CD14-positive monocyte (primary cell): ENCODE data around the gene STK32B. TPM values are rescaled to one million over a fixed set of nuclear protein-coding genes. Genes with fewer than 3 reads are reported as not detected.

Source experiments
- DNase-seq, 3 donors: peaks; one replicate each; pipeline ENCODE4 v3.0.0-alpha.2; 2011 to 2022
- H2AFZ ChIP-seq: 2 replicates; pipeline ENCODE4 v1.6.0; 2012; ENCODE audit warnings: mild to moderate bottlenecking, low read depth, low read length, inconsistent platforms; ENCODE audit not compliant: insufficient read depth, poor library complexity, severe bottlenecking
- H3K27ac ChIP-seq, 2 donors: 1 replicate in 1 of 2; 2 replicates in 1 of 2; pipeline ENCODE4 v1.5.1; 2012 to 2013; ENCODE audit warnings: low read length in 2 of 2, control low read depth in 1 of 2, inconsistent platforms in 1 of 2, low read depth in 1 of 2, mild to moderate bottlenecking in 1 of 2
- H3K27me3 ChIP-seq, 2 donors: one replicate each; pipeline versions ENCODE4 v1.6.0 to v1.6.1; 2011 to 2013; ENCODE audit warnings: low read length in 2 of 2; ENCODE audit not compliant: control insufficient read depth in 2 of 2, insufficient read depth in 2 of 2
- H3K36me3 ChIP-seq, 2 donors: replicated peaks in 1 of 2; 1 replicate in 1 of 2; 2 replicates in 1 of 2; pipeline versions ENCODE4 v1.5.1 to v1.6.1; 2012 to 2013; ENCODE audit warnings: low read length in 2 of 2, control low read depth in 1 of 2, inconsistent platforms in 1 of 2, mild to moderate bottlenecking in 1 of 2; ENCODE audit not compliant: insufficient read depth in 2 of 2, control insufficient read depth in 1 of 2
- H3K4me1 ChIP-seq, 2 donors: 1 replicate in 1 of 2; 2 replicates in 1 of 2; pipeline versions ENCODE4 v1.5.1 to v1.6.1; 2012 to 2013; ENCODE audit warnings: low read length in 2 of 2, control low read depth in 1 of 2, inconsistent platforms in 1 of 2, mild to moderate bottlenecking in 1 of 2, moderate library complexity in 1 of 2; ENCODE audit not compliant: insufficient read depth in 2 of 2, control insufficient read depth in 1 of 2
- H3K4me2 ChIP-seq: replicated peaks from 2 replicates; pipeline ENCODE3; 2012; ENCODE audit warnings: low read length, moderate library complexity, mild to moderate bottlenecking; ENCODE audit not compliant: poor library complexity, severe bottlenecking; ENCODE audit errors: extremely low read depth
- H3K4me3 ChIP-seq, 3 experiments: fragments of 200-600 bp in 1 of 3; sonication (generic) in 1 of 3; replicated peaks in 1 of 3; 1 replicate in 2 of 3; 2 replicates in 1 of 3; pipeline ENCODE4 v1.5.1; 2011 to 2013; ENCODE audit warnings: low read length in 3 of 3, mild to moderate bottlenecking in 3 of 3, control low read depth in 2 of 3, low read depth in 2 of 3, inconsistent platforms in 1 of 3, moderate library complexity in 1 of 3
- H3K79me2 ChIP-seq: 2 replicates; pipeline ENCODE4 v1.6.0; 2012; ENCODE audit warnings: mild to moderate bottlenecking, control low read depth, inconsistent platforms, low read length, moderate library complexity; ENCODE audit not compliant: insufficient read depth
- H3K9ac ChIP-seq: 2 replicates; pipeline ENCODE4 v1.6.0; 2017; ENCODE audit warnings: low read length, mild to moderate bottlenecking; ENCODE audit not compliant: insufficient read depth, poor library complexity, severe bottlenecking
- H3K9me3 ChIP-seq, 2 donors: replicated peaks in 1 of 2; 1 replicate in 1 of 2; 2 replicates in 1 of 2; pipeline versions ENCODE4 v1.5.1 to v1.6.1; 2012 to 2013; ENCODE audit warnings: low read length in 2 of 2, control low read depth in 1 of 2; ENCODE audit not compliant: control insufficient read depth in 1 of 2, insufficient read depth in 1 of 2
- H4K20me1 ChIP-seq: 2 replicates; pipeline ENCODE4 v1.6.0; 2012; ENCODE audit warnings: mild to moderate bottlenecking, low read length, control low read depth, moderate library complexity; ENCODE audit not compliant: insufficient read depth
- H3K27ac Mint-ChIP-seq, 7 donors: one replicate each; pipeline ENCODE4 v1.8.0; 2020; ENCODE audit warnings: mild to moderate bottlenecking in 7 of 7, mixed read lengths in 7 of 7, moderate library complexity in 6 of 7, inconsistent platforms in 2 of 7
- H3K27me3 Mint-ChIP-seq, 3 donors: one replicate each; pipeline ENCODE4 v1.8.0; 2021 to 2022; ENCODE audit warnings: low read depth in 3 of 3, mild to moderate bottlenecking in 3 of 3, mixed read lengths in 3 of 3, moderate library complexity in 3 of 3, inconsistent platforms in 1 of 3
- H3K36me3 Mint-ChIP-seq, 2 donors: one replicate each; pipeline ENCODE4 v1.8.0; 2020; ENCODE audit warnings: mixed read lengths in 2 of 2, inconsistent platforms in 1 of 2, mild to moderate bottlenecking in 1 of 2
- H3K4me1 Mint-ChIP-seq: one replicate; pipeline ENCODE4 v1.8.0; 2020; ENCODE audit warnings: mild to moderate bottlenecking, mixed read lengths
- H3K4me3 Mint-ChIP-seq, 2 donors: one replicate each; pipeline ENCODE4 v1.8.0; 2020; ENCODE audit warnings: mild to moderate bottlenecking in 2 of 2, mixed read lengths in 2 of 2, moderate library complexity in 1 of 2
- H3K9me3 Mint-ChIP-seq, 7 donors: one replicate each; pipeline ENCODE4 v1.8.0; 2020 to 2022; ENCODE audit warnings: mixed read lengths in 7 of 7, mild to moderate bottlenecking in 6 of 7, moderate library complexity in 6 of 7, inconsistent platforms in 2 of 7
- WGBS: methylation state at CpG from one replicate; pipeline ENCODE4 v1.1.5; 2013; ENCODE audit warnings: missing lambda C conversion rate; ENCODE audit not compliant: insufficient coverage; 5-methylcytosine and 5-hydroxymethylcytosine counted together
- intact Hi-C, 2 donors: fragments of 100-400 bp; cut with micrococcal nuclease; formaldehyde crosslinking; loops; one replicate each; pipeline versions ENCODE4 v1.15.0 to v1.15.1; 2023
- polyA plus RNA-seq, 3 donors: library from polyadenylated mRNA; depleted of rRNA in 1 of 3; unstranded in 2 of 3; stranded (reverse) in 1 of 3; fragments of 300-500 nt in 2 of 3; fragments of >200 nt in 1 of 3; fragmentation: Illumina TruSeq in 2 of 3; gene quantifications; 1 replicate in 2 of 3; 2 replicates in 1 of 3; pipeline ENCODE4 v1.2.3, GENCODE V29; 2012 to 2021
- TF ChIP-seq, protein P1 (sequence below): fragments of 200-600 bp; IDR thresholded peaks from one replicate; pipeline ENCODE4 v1.8.0; 2022; ENCODE audit warnings: antibody characterized with exemption, mild to moderate bottlenecking

STK32B gene
- polyA plus RNA-seq, 3 donors = 0.61 to 1.7 (median 0.75) TPM

DNA sequence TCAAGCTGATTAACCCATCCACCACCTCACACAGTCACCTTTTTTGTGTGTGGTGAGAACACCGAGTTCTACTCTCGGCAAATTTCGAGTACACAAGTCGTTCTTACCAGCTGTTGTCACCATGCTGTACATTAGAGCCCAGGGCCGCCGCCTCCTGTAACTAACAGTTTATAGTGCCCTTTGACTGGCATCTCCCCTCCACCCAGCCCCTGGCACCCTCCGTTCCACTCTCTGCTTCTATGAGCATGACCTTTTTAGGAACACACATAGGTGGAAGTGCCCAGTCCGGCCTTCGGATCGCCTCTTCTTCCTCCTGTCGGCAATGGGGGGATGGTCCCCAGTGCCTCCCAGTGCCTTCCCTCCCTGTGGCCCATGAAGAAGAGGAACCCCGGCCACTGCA is 141.4 kb downstream of the STK32B start:
- TF ChIP-seq, protein P1, sequence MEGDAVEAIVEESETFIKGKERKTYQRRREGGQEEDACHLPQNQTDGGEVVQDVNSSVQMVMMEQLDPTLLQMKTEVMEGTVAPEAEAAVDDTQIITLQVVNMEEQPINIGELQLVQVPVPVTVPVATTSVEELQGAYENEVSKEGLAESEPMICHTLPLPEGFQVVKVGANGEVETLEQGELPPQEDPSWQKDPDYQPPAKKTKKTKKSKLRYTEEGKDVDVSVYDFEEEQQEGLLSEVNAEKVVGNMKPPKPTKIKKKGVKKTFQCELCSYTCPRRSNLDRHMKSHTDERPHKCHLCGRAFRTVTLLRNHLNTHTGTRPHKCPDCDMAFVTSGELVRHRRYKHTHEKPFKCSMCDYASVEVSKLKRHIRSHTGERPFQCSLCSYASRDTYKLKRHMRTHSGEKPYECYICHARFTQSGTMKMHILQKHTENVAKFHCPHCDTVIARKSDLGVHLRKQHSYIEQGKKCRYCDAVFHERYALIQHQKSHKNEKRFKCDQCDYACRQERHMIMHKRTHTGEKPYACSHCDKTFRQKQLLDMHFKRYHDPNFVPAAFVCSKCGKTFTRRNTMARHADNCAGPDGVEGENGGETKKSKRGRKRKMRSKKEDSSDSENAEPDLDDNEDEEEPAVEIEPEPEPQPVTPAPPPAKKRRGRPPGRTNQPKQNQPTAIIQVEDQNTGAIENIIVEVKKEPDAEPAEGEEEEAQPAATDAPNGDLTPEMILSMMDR = no peak
- no peaks in the 10 kb centered on the region for H3K9me3 Mint-ChIP-seq

DNA sequence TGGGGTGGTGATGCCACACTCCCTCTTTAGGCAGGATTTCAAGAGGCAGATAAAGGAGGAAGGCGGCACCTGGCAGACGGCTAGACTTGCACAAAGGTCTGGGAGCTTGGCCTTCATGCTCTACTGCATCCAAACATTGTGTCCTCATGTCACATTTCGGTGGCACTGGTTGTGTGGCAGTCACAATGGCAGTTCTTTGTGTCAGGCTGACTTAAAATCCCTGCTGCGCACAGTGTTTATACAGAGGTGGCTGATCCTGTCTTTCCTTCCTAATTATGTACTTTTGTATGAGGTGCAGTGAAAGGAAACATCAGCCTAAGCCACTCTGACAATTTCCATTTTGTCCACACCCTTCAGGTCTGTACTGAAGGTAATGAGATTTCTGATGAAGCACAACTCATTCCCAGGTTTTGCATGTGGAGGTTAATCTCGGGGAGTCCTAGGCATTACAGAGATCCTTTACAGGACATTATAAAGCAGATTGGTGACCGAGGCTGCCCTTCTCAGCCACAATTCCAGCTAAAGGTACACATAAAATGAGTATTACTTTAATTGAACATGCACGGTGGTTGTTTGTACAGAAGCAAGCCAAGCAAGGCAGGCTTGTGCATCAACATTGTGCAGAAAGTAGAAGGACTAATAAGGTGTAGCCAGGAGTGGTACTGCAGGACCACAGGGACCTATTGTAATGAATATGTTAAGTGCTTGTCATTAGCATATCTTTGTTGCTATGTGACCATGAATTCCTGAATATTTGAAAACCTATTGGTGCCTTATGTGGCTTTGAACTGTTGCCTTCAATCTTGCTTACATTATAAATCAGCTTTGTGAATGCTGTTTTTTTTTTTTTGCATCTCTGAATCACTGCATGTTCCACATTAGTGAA is 147.6 kb downstream of the STK32B start:
- Mint-ChIP-seq H3K4me3 (no peak overlapping the region), H3K27me3 (peaks cover 0 to 2% (median 0%) of the 10 kb centered on the region in 3 donors), H3K4me1 (no peaks in the 10 kb centered on the region), H3K36me3 (peaks cover 0 to 2% of the 10 kb centered on the region in 2 donors), H3K9me3 (peaks cover 0 to 12% (median 2%) of the 10 kb centered on the region in 7 donors), H3K27ac (no peak overlapping the region)
- Histone ChIP-seq H3K79me2 (no peaks in the 10 kb centered on the region), H4K20me1 (no peaks in the 10 kb centered on the region), H3K27me3 (no peaks in the 10 kb centered on the region), H3K9me3 (no peaks in the 10 kb centered on the region), H2AFZ (no peak overlapping the region), H3K27ac (no peak overlapping the region), H3K9ac (no peak overlapping the region), H3K4me2 (no peak overlapping the region), H3K4me1 (no peaks in the 10 kb centered on the region), H3K4me3 (no peak overlapping the region), H3K36me3 (no peaks in the 10 kb centered on the region)
- WGBS = 87% methylated on average over 5 of the region's 7 CpGs
- DNase-seq = no peak
- intact Hi-C loops = no loop called here
- TF ChIP-seq, protein P1 = no peak

More for the DNA sequence above, 141.4 kb downstream of the STK32B start:
- H3K4me3 Mint-ChIP-seq = no peak overlapping the region
- no peaks in the 10 kb centered on the region for H3K36me3 ChIP-seq
- H3K27me3 Mint-ChIP-seq = peaks cover 0 to 2% (median 0%) of the 10 kb centered on the region in 3 donors
- WGBS = 82% methylated on average over 10 of the region's 12 CpGs
- H3K4me1 Mint-ChIP-seq = no peaks in the 10 kb centered on the region
- H3K27ac ChIP-seq = no peak overlapping the region
- no peak overlapping the region for H3K4me3 ChIP-seq
- H3K4me2 ChIP-seq = no peak overlapping the region
- H2AFZ ChIP-seq = no peak overlapping the region
- peaks cover 0 to 2% of the 10 kb centered on the region in 2 donors for H3K36me3 Mint-ChIP-seq
- DNase-seq = no peak
- H3K4me1 ChIP-seq = no peaks in the 10 kb centered on the region
- no peaks in the 10 kb centered on the region for H4K20me1 ChIP-seq
- no peaks in the 10 kb centered on the region for H3K79me2 ChIP-seq
- no peak overlapping the region for H3K27ac Mint-ChIP-seq
- intact Hi-C loops = no loop called here
- H3K9me3 ChIP-seq = no peaks in the 10 kb centered on the region
- H3K27me3 ChIP-seq = no peaks in the 10 kb centered on the region
- H3K9ac ChIP-seq = no peak overlapping the region
